Measurements from ENCODE around the gene HOXD11. TPM values are rescaled to one million over a fixed set of nuclear protein-coding genes. Genes with fewer than 3 reads are reported as not detected.

HOXD11 gene
- total RNA-seq, 2 donors from 2014 or later, result not detected

DNA sequence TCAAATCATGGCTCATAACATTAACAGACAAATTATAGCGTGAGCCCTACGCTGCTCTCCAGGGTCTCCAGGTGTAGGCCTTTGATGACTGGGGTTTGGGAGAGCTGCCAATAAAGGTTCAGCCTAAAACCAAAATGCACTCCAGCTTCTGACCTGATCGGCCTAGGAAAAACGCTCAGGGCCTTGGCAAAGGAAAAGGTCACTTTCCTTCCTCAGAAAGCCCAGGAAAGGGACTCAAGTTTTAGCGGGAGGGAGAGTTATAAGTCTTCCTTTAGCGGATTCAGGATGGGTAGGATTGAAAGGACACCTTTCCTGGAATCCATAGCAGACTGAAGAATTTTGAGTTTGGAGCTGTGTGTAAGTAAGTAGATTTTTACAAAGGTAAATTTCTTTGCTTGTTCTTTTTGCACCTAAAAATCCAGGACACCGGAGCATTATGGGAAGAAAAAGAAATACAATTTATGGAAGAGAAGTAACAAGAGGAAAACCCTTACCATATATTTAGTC, 32.1 kb upstream of the HOXD11 start:
- 14 to 18% methylated on average over 7 of the region's 7 CpGs for WGBS, 2 donors
- TF ChIP-seq CTCF (IDR thresholded peaks at IDR 0.05) (no peak), POLR2A (IDR thresholded peaks at IDR 0.05) (no peak)

DNA sequence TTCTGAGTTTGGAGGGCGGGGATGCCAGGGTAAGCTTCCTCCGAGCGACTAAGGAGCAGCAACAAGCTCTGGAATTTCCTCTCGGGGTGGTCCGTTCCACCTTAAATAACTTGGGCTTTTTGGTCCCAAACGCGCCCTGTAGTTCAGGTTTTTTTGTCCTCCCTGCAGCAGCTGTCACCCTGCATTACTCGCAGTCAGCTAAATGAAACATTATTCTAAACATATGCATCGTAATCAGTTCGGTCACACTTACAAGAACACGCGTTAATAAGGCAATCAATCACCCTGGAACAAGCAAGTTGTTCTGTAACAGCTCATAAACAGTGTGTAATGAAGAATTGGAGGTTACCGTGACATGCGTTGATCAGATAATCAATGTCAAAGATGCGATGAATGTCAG, 31.6 kb upstream of the HOXD11 start:
- ATAC-seq, result no peak
- no peak for DNase-seq
- intact Hi-C loops (cut with DNase I), result no loop called here

More for the DNA sequence above, 32.1 kb upstream of the HOXD11 start:
- Histone ChIP-seq H3K36me3 (replicated peaks in 1 of 2; ENCODE audit: insufficient read depth in 1 of 2, low read depth in 2 of 2) (no peaks in the 10 kb centered on the region), H3K4me3 (no peak overlapping the region), H3K27me3 (peaks cover 0 to 57% of the 10 kb centered on the region in 2 donors), H3K27ac (no peak overlapping the region), H3K4me1 (peaks cover 19% of the 10 kb centered on the region), H3K9me3 (no peaks in the 10 kb centered on the region)
- intact Hi-C loops (cut with DNase I), result no loop called here
- DNase-seq (no peak), ATAC-seq (no peak)

DNA sequence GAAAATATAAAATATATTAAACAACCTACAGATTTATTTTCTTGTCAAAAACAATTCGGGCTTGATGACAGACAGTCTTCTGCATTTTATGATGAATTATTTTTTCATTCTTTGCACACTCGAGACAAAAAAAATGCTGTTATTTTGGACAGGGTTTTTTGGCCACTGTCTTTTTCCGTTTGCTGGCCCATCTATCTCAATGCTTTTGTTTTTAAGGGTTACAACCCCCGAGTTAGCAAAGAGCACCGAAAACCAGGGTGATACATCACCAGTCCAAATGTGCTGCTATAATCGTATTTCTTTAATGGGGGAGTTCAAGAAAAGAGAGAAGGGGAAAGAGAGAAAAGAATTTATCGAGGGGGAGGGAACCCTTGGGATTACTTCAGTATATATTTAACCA, 31.0 kb upstream of the HOXD11 start:
- Histone ChIP-seq H3K9me3 (peaks cover 0 to 6% (median 0%) of the 10 kb centered on the region in 3 donors), H3K4me1 (peaks cover 27% of the 10 kb centered on the region), H3K27ac (no peak overlapping the region), H3K4me3 (no peak overlapping the region), H3K36me3 (replicated peaks in 1 of 2; ENCODE audit: insufficient read depth in 1 of 2, low read depth in 2 of 2) (no peaks in the 10 kb centered on the region), H3K27me3 (peaks cover 0 to 63% of the 10 kb centered on the region in 2 donors)
- WGBS, 2 donors, result 12 to 17% methylated on average over 7 of the region's 7 CpGs
- ATAC-seq, result no peak
- TF ChIP-seq POLR2A (IDR thresholded peaks at IDR 0.05) (no peak), CTCF (IDR thresholded peaks at IDR 0.05) (no peak)
- intact Hi-C loops (cut with DNase I), result no loop called here
- DNase-seq, result no peak

More for the DNA sequence above, 31.6 kb upstream of the HOXD11 start:
- H3K27me3 ChIP-seq, result peaks cover 0 to 57% of the 10 kb centered on the region in 2 donors
- H3K27ac ChIP-seq, result no peak overlapping the region
- no peaks in the 10 kb centered on the region for H3K9me3 ChIP-seq
- H3K4me3 ChIP-seq, result no peak overlapping the region
- peaks cover 22% of the 10 kb centered on the region for H3K4me1 ChIP-seq
- no peaks in the 10 kb centered on the region for H3K36me3 ChIP-seq (replicated peaks in 1 of 2; ENCODE audit: insufficient read depth in 1 of 2, low read depth in 2 of 2)
- 4 to 7% methylated on average over 15 of the region's 15 CpGs for WGBS, 2 donors
- TF ChIP-seq CTCF (IDR thresholded peaks at IDR 0.05), result no peak
- TF ChIP-seq POLR2A (IDR thresholded peaks at IDR 0.05), result no peak

GRCh38 chr2:176076796-176077195, 30.3 kb upstream of the HOXD11 start:
- Histone ChIP-seq H3K36me3 (replicated peaks in 1 of 2; ENCODE audit: insufficient read depth in 1 of 2, low read depth in 2 of 2) (no peaks in the 10 kb centered on the region), H3K27me3 (peaks cover 0 to 63% of the 10 kb centered on the region in 2 donors), H3K27ac (no peak overlapping the region), H3K4me3 (no peak overlapping the region), H3K4me1 (peaks cover 25% of the 10 kb centered on the region), H3K9me3 (peaks cover 0 to 8% (median 0%) of the 10 kb centered on the region in 3 donors)
- DNase-seq, result no peak
- TF ChIP-seq CTCF (IDR thresholded peaks at IDR 0.05) (no peak), POLR2A (IDR thresholded peaks at IDR 0.05) (no peak)
- no peak for ATAC-seq
- intact Hi-C loops (cut with DNase I), result no loop called here
- 9 to 13% methylated on average over 2 of the region's 2 CpGs for WGBS, 2 donors

Data from body of pancreas (tissue), 4 donors.